Mesendoderm (in vitro differentiated cells): ENCODE data around the gene LCTL.

Experiments
- DNase-seq: peaks from one replicate; pipeline ENCODE4 v3.0.0; 2013
- H2AK5ac ChIP-seq: 2 replicates; pipeline ENCODE4 v1.6.1; 2013; ENCODE audit warnings: low read length, inconsistent platforms
- H2BK120ac ChIP-seq: 2 replicates; pipeline ENCODE4 v1.6.1; 2013; ENCODE audit warnings: low read depth, mild to moderate bottlenecking, low read length, moderate library complexity, mixed read lengths
- H2BK15ac ChIP-seq: replicated peaks from 2 replicates; pipeline ENCODE4 v1.6.1; 2013; ENCODE audit warnings: low read depth, mild to moderate bottlenecking, moderate library complexity
- H2BK5ac ChIP-seq: 2 replicates; pipeline ENCODE4 v1.6.1; 2013; ENCODE audit warnings: low read length, inconsistent platforms
- H3K18ac ChIP-seq: 2 replicates; pipeline ENCODE4 v1.6.1; 2013; ENCODE audit warnings: mild to moderate bottlenecking, low read length, mixed read lengths
- H3K23ac ChIP-seq: one replicate; pipeline ENCODE4 v1.6.1; 2013; ENCODE audit warnings: low read length
- H3K27ac ChIP-seq: 2 replicates; pipeline ENCODE4 v1.5.1; 2013; ENCODE audit warnings: low read depth, mild to moderate bottlenecking, inconsistent platforms, low read length, moderate library complexity
- H3K27me3 ChIP-seq: 2 replicates; pipeline ENCODE4 v1.6.1; 2013; ENCODE audit warnings: low read length, control low read depth, mild to moderate bottlenecking, inconsistent platforms; ENCODE audit not compliant: insufficient read depth, poor library complexity
- H3K36me3 ChIP-seq: 2 replicates; pipeline ENCODE4 v1.6.1; 2013; ENCODE audit warnings: low read length, inconsistent platforms; ENCODE audit not compliant: control insufficient read depth, insufficient read depth
- H3K4ac ChIP-seq: one replicate; pipeline ENCODE4 v1.6.1; 2013; ENCODE audit warnings: low read depth, mild to moderate bottlenecking, low read length, moderate library complexity
- H3K4me1 ChIP-seq: 2 replicates; pipeline ENCODE4 v1.6.1; 2013; ENCODE audit warnings: low read depth, low read length, inconsistent platforms; ENCODE audit not compliant: control insufficient read depth
- H3K4me2 ChIP-seq: 2 replicates; pipeline ENCODE4 v1.6.1; 2013; ENCODE audit warnings: low read length
- H3K4me3 ChIP-seq: 2 replicates; pipeline ENCODE4 v1.5.1; 2013; ENCODE audit warnings: mild to moderate bottlenecking, low read length
- H3K56ac ChIP-seq: one replicate; pipeline ENCODE4 v1.6.1; 2013; ENCODE audit warnings: low read length
- H3K79me1 ChIP-seq: 2 replicates; pipeline ENCODE4 v1.6.1; 2013; ENCODE audit warnings: low read length, inconsistent platforms
- H3K79me2 ChIP-seq: 2 replicates; pipeline ENCODE4 v1.6.1; 2013; ENCODE audit warnings: mild to moderate bottlenecking, low read length; ENCODE audit not compliant: control insufficient read depth, insufficient read depth
- H3K9ac ChIP-seq: 2 replicates; pipeline ENCODE4 v1.6.1; 2013; ENCODE audit warnings: low read length, inconsistent platforms
- H4K5ac ChIP-seq: one replicate; pipeline ENCODE4 v1.6.1; 2013; ENCODE audit warnings: low read length
- H4K8ac ChIP-seq: one replicate; pipeline ENCODE4 v1.6.1; 2013; ENCODE audit warnings: low read depth, mild to moderate bottlenecking, control low read depth, low read length, moderate library complexity
- WGBS: extraction: QIAGEN DNeasy Blood & Tissue Kit; methylation state at CpG from one replicate; pipeline ENCODE4 v1.1.7; 2013; ENCODE audit warnings: low lambda C conversion rate, missing lambda C conversion rate; ENCODE audit not compliant: insufficient coverage; ENCODE audit errors: extremely low coverage; 5-methylcytosine and 5-hydroxymethylcytosine counted together

Gene LCTL

DNA sequence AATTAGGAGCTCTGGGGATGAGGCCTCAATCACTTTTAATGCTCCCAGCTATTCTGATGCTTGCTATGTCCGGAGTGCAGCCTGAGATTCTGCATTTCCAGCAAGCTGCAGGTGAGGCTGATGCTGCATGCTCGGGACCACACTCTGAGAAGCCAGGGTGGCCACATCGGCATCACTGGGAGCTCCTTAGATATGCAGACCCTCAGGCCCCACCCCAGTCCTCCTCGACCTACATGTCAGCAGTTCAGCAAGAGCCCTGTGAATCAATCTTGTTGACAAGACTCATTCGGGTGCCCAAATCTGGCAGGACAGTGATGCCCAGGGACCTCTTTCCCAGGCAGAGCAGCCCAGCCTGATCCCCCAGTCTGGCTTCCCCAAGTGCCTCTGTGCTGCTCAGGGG, 44.1 kb upstream of the LCTL start:
- no CpG with 5 or more reads among the region's 5 CpGs for WGBS
- Histone ChIP-seq H3K4me1 (no peaks in the 10 kb centered on the region), H3K4me3 (no peak overlapping the region), H3K79me1 (no peaks in the 10 kb centered on the region), H3K79me2 (no peaks in the 10 kb centered on the region), H2BK15ac (no peak overlapping the region), H4K8ac (no peak overlapping the region), H3K23ac (no peak overlapping the region), H2BK5ac (no peak overlapping the region), H3K27me3 (no peaks in the 10 kb centered on the region), H3K56ac (no peak overlapping the region), H3K18ac (no peak overlapping the region), H4K5ac (no peak overlapping the region), H3K27ac (no peak overlapping the region), H3K4me2 (no peak overlapping the region), H3K9ac (no peak overlapping the region), H2BK120ac (no peak overlapping the region), H3K36me3 (no peaks in the 10 kb centered on the region), H3K4ac (no peak overlapping the region), H2AK5ac (no peak overlapping the region)
- DNase-seq, result no peak

DNA sequence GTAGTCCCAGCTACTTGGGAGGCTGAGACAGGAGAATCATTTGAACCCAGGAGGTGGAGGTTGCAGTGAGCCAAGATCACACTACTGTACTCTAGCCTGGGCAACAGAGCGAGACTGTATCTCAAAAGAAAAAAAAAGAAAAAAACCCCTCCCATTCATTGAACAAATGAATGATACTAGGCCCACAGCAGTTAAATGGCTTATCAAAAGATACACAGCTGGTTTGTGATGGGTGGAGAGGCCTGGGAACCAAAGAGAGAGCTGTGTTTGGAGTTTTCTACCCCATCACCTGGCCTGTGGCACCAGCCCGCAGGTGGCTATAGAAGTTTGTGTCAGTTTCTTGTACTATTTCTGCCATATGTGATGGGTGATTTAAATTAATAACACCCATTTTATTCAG, 43.1 kb upstream of the LCTL start:
- Histone ChIP-seq H3K4ac (no peak overlapping the region), H3K79me2 (no peaks in the 10 kb centered on the region), H2AK5ac (no peak overlapping the region), H2BK5ac (no peak overlapping the region), H3K4me2 (no peak overlapping the region), H4K5ac (no peak overlapping the region), H2BK15ac (no peak overlapping the region), H3K36me3 (no peaks in the 10 kb centered on the region), H4K8ac (no peak overlapping the region), H2BK120ac (no peak overlapping the region), H3K9ac (no peak overlapping the region), H3K4me1 (no peaks in the 10 kb centered on the region), H3K56ac (no peak overlapping the region), H3K4me3 (no peak overlapping the region), H3K23ac (no peak overlapping the region), H3K18ac (no peak overlapping the region), H3K27me3 (no peaks in the 10 kb centered on the region), H3K27ac (no peak overlapping the region), H3K79me1 (no peaks in the 10 kb centered on the region)
- WGBS, result no CpG with 5 or more reads among the region's 2 CpGs
- no peak for DNase-seq

DNA sequence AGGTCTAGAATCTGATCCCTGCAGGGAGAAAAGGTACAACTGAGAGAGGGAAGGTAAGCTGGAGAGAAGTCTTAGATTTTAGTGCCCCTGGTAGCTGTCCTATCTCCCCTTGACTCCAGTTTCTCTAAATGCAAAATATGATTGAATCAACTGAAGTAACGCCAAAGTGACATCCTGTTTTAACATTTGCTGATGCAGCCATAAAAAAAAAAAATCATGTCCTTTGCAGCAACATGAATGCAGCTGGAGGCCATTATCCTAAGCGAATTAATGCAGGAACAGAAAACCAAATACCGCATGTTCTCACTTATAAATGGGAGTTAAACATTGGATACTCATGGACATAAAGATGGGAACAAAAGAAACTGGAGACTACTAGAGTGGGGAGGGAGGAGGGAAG, 42.4 kb upstream of the LCTL start:
- Histone ChIP-seq H2BK15ac (no peak overlapping the region), H3K4ac (no peak overlapping the region), H2AK5ac (no peak overlapping the region), H4K5ac (no peak overlapping the region), H3K36me3 (no peaks in the 10 kb centered on the region), H3K23ac (no peak overlapping the region), H3K27me3 (no peaks in the 10 kb centered on the region), H3K4me2 (no peak overlapping the region), H3K4me3 (no peak overlapping the region), H2BK5ac (no peak overlapping the region), H3K4me1 (no peaks in the 10 kb centered on the region), H3K79me2 (no peaks in the 10 kb centered on the region), H2BK120ac (no peak overlapping the region), H3K56ac (no peak overlapping the region), H3K27ac (no peak overlapping the region), H3K9ac (no peak overlapping the region), H3K79me1 (no peaks in the 10 kb centered on the region), H3K18ac (no peak overlapping the region), H4K8ac (no peak overlapping the region)
- DNase-seq, result no peak
- no CpG with 5 or more reads among the region's 3 CpGs for WGBS

GRCh38 chr15:66603301-66604179, 37.7 kb upstream of the LCTL start:
- peak overlapping the region; percentile 25 for H3K4ac ChIP-seq
- H2BK120ac ChIP-seq, result no peak overlapping the region
- no peaks in the 10 kb centered on the region for H3K79me1 ChIP-seq
- H4K5ac ChIP-seq, result no peak overlapping the region
- no peak overlapping the region for H2BK15ac ChIP-seq
- H3K9ac ChIP-seq, result peak overlapping the region; percentile 33
- no peaks in the 10 kb centered on the region for H3K36me3 ChIP-seq
- no peak overlapping the region for H3K23ac ChIP-seq
- H3K4me3 ChIP-seq, result no peak overlapping the region
- no peak overlapping the region for H3K18ac ChIP-seq
- H4K8ac ChIP-seq, result no peak overlapping the region
- no peaks in the 10 kb centered on the region for H3K4me1 ChIP-seq
- H3K56ac ChIP-seq, result peak overlapping the region; percentile 77
- no peaks in the 10 kb centered on the region for H3K79me2 ChIP-seq
- H3K27me3 ChIP-seq, result no peaks in the 10 kb centered on the region
- peak overlapping the region; percentile 59 for H2BK5ac ChIP-seq
- no peak overlapping the region for H3K4me2 ChIP-seq
- H3K27ac ChIP-seq, result no peak overlapping the region
- WGBS, result no CpG with 5 or more reads among the region's 14 CpGs
- H2AK5ac ChIP-seq, result peak overlapping the region; percentile 25
- DNase-seq, result peak; percentile 81

DNA sequence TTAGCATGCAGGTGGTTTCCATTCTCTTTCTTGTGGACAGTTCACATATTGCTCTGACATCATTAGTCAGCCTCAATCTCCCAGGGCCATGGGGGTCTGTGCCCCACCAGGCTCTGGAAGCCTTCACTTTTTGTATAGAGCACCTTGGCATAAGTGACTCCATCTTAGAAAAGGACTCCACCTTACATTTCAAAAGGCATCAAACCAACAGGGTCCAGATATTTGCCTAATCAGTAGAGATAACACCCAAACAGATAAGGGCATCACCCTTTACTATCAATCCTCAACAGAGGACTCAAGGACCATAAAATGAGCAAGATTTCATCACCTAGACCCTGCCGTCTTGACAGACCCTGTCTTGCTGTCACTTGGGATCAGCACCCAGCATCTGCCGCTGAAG, 35.7 kb upstream of the LCTL start:
- DNase-seq, result peak; percentile 53
- H3K4me1 ChIP-seq, result no peaks in the 10 kb centered on the region
- no peak overlapping the region for H2BK15ac ChIP-seq
- H3K18ac ChIP-seq, result no peak overlapping the region
- H4K5ac ChIP-seq, result no peak overlapping the region
- no peak overlapping the region for H3K4me3 ChIP-seq
- H3K27me3 ChIP-seq, result no peaks in the 10 kb centered on the region
- no peak overlapping the region for H3K56ac ChIP-seq
- no peak overlapping the region for H3K23ac ChIP-seq
- no peak overlapping the region for H3K9ac ChIP-seq
- H3K36me3 ChIP-seq, result no peaks in the 10 kb centered on the region
- H3K79me1 ChIP-seq, result no peaks in the 10 kb centered on the region
- no peak overlapping the region for H4K8ac ChIP-seq
- H3K27ac ChIP-seq, result no peak overlapping the region
- no peak overlapping the region for H2BK5ac ChIP-seq
- H2BK120ac ChIP-seq, result no peak overlapping the region
- no peak overlapping the region for H3K4ac ChIP-seq
- no peak overlapping the region for H2AK5ac ChIP-seq
- no peak overlapping the region for H3K4me2 ChIP-seq
- H3K79me2 ChIP-seq, result no peaks in the 10 kb centered on the region
- no CpG with 5 or more reads among the region's 2 CpGs for WGBS

GRCh38 chr15:66600240-66600627, 34.4 kb upstream of the LCTL start:
- H2BK15ac ChIP-seq, result no peak overlapping the region
- no peaks in the 10 kb centered on the region for H3K4me1 ChIP-seq
- no peaks in the 10 kb centered on the region for H3K79me1 ChIP-seq
- H3K36me3 ChIP-seq, result no peaks in the 10 kb centered on the region
- H3K79me2 ChIP-seq, result no peaks in the 10 kb centered on the region
- no peak for DNase-seq
- no peak overlapping the region for H3K23ac ChIP-seq
- no peak overlapping the region for H3K18ac ChIP-seq
- no peak overlapping the region for H3K4me3 ChIP-seq
- H3K4me2 ChIP-seq, result no peak overlapping the region
- no CpG with 5 or more reads among the region's 4 CpGs for WGBS
- no peak overlapping the region for H3K4ac ChIP-seq
- no peak overlapping the region for H3K9ac ChIP-seq
- H2BK120ac ChIP-seq, result no peak overlapping the region
- H4K5ac ChIP-seq, result no peak overlapping the region
- peak overlapping the region; percentile 11 for H3K56ac ChIP-seq
- no peaks in the 10 kb centered on the region for H3K27me3 ChIP-seq
- H2BK5ac ChIP-seq, result no peak overlapping the region
- no peak overlapping the region for H4K8ac ChIP-seq
- no peak overlapping the region for H3K27ac ChIP-seq
- H2AK5ac ChIP-seq, result no peak overlapping the region
